Ishikawa (cell line): Measurements from ENCODE around the gene HEATR9.

Source experiments
- CEBPB ChIP-seq: IDR thresholded peaks from 2 replicates; pipeline ENCODE4 v1.6.1; 2012
- CREB1 ChIP-seq: IDR thresholded peaks from 2 replicates; pipeline ENCODE4 v1.6.1; 2012; ENCODE audit warnings: low read depth
- EP300 ChIP-seq: IDR thresholded peaks from 2 replicates; pipeline ENCODE4 v1.6.1; 2012; ENCODE audit warnings: borderline replicate concordance
- FOXM1 ChIP-seq: IDR thresholded peaks from 2 replicates; pipeline ENCODE4 v1.6.1; 2012; ENCODE audit warnings: low read depth, borderline replicate concordance
- MAX ChIP-seq: IDR thresholded peaks from 2 replicates; pipeline ENCODE4 v1.6.1; 2012
- NFIC ChIP-seq: IDR thresholded peaks from 2 replicates; pipeline ENCODE4 v1.6.1; 2012
- RAD21 ChIP-seq: IDR thresholded peaks from 2 replicates; pipeline ENCODE4 v1.6.1; 2012; ENCODE audit warnings: low read depth
- REST ChIP-seq: IDR thresholded peaks from 2 replicates; pipeline ENCODE4 v1.6.1; 2012; ENCODE audit warnings: low read depth, mild to moderate bottlenecking
- TAF1 ChIP-seq: IDR thresholded peaks from 2 replicates; pipeline ENCODE4 v1.6.1; 2012; ENCODE audit warnings: low read depth, mild to moderate bottlenecking
- TEAD4 ChIP-seq: IDR thresholded peaks from 2 replicates; pipeline ENCODE4 v1.6.1; 2012
- YY1 ChIP-seq: IDR thresholded peaks from 2 replicates; pipeline ENCODE4 v1.6.1; 2012; ENCODE audit warnings: low read depth

DNA sequence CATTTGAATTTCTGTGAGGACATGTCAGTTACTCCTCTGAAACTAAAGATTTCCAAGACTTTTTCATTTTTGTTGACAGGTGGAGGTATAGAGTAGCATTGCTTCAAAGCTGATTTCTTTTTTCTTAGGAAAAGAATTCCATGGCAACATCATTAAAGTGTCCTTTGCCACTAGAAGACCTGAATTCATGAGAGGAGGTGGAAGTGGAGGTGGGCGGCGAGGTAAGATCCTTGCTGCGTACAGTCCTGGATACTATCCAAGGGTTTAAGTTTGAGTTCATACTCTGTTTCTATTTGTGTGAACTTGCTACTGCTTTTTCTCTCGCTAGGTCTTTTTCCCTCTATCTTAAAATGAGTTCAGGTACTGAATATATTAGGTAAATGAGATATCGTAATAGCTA, 26.5 kb downstream of the HEATR9 start:
- TF ChIP-seq TAF1, result no peak
- no peak for TF ChIP-seq CEBPB
- TF ChIP-seq REST, result no peak
- no peak for TF ChIP-seq CREB1
- TF ChIP-seq YY1, result no peak
- TF ChIP-seq RAD21, result no peak
- TF ChIP-seq EP300, result no peak
- TF ChIP-seq NFIC, result no peak
- no peak for TF ChIP-seq MAX
- TF ChIP-seq FOXM1, result no peak
- TF ChIP-seq TEAD4, result no peak
